ENCODE results near the gene KRT39. TPM values are rescaled to one million over a fixed set of nuclear protein-coding genes. Genes with fewer than 3 reads are reported as not detected.

The KRT39 gene
- total and polyA plus RNA-seq, 2 of the 13 experiments (the other 11 are each of a cell fraction or from before 2014, with no cell fraction given) = 0.07 to 1.2 TPM

- ATAC-seq = no peak
- DNase-seq (ENCODE audit: low spot score) = no peak
- 97% methylated on average over 1 of the region's 1 CpG for WGBS (ENCODE audit: low lambda C conversion rate)
- no peak overlapping the region for H3K9ac ChIP-seq (ENCODE audit: insufficient read depth, low read depth, low read length)
- in situ Hi-C loops (cut with HindIII; ENCODE audit: extremely low pct_ligation_motif_present, low pct_unique_long_range_greater_than_20kb) (loop anchor here (5.0 kb wide), 1 partner anchor 41 kb away; no protein-coding TSS in a partner anchor), intact Hi-C loops (cut with micrococcal nuclease; ENCODE audit: unreplicated experiment) (no loop called here)
- H3K4me3 ChIP-seq (replicated peaks in 1 of 3; ENCODE audit: insufficient read depth in 1 of 3, low read depth in 2 of 3, low read length in 3 of 3) = no peak overlapping the region
- 0 out of 2 replicates have a peak, but pooled peaks cover 6% of the 10 kb centered on the region for H3K9me3 ChIP-seq (ENCODE audit: low read length)
- ChIA-PET CTCF (ENCODE audit: low intra/inter-chr PET ratio, low total read pairs) (no interaction called here), POLR2A (no interaction called here)
- H3K36me3 ChIP-seq (replicated peaks in 1 of 2; ENCODE audit: control insufficient read depth in 1 of 2, insufficient read depth in 2 of 2, low read length in 2 of 2) = no peaks in the 10 kb centered on the region
- no peak overlapping the region for H3K4me2 ChIP-seq (ENCODE audit: low read depth, low read length)
- H3K27ac ChIP-seq (ENCODE audit: extremely low read length, insufficient read depth, low read length) = no peak overlapping the region
- no peaks in the 10 kb centered on the region for H4K20me1 ChIP-seq (ENCODE audit: insufficient read depth, low read length)
- no peaks in the 10 kb centered on the region for H3K27me3 ChIP-seq (ENCODE audit: control insufficient read depth in 1 of 2, insufficient read depth in 2 of 2, low read length in 2 of 2)
- H2AFZ ChIP-seq (ENCODE audit: low read length) = no peak overlapping the region
- TF ChIP-seq ARID4A (CRISPR knock-in tag; IDR thresholded peaks at IDR 0.05; ENCODE audit: borderline replicate concordance) = no peak
- TF ChIP-seq ZNF260 (CRISPR knock-in tag; IDR thresholded peaks at IDR 0.05; ENCODE audit: borderline replicate concordance, low read depth) = no peak
- TF ChIP-seq ZNF451 (CRISPR knock-in tag; IDR thresholded peaks at IDR 0.05) = no peak
- TF ChIP-seq ZNF7 (CRISPR knock-in tag; IDR thresholded peaks at IDR 0.05) = no peak
- no peak for TF ChIP-seq HNF4G (IDR thresholded peaks at IDR 0.05; ENCODE audit: borderline replicate concordance, low read depth, low read length)
- no peak for TF ChIP-seq HNF4G (CRISPR knock-in tag; IDR thresholded peaks at IDR 0.05; ENCODE audit: borderline replicate concordance, low read depth)
- TF ChIP-seq NR2F6 (IDR thresholded peaks at IDR 0.05) = no peak
- no peak for TF ChIP-seq NR2F6 (CRISPR knock-in tag; IDR thresholded peaks at IDR 0.05)
- no TSS peak for BruUV-seq (replicated peaks)
- H3K4me1 ChIP-seq (ENCODE audit: insufficient read depth, low read length) = peaks cover 46% of the 10 kb centered on the region
- H3K79me2 ChIP-seq (ENCODE audit: insufficient read depth, low read length) = no peaks in the 10 kb centered on the region
- FAIRE-seq = no peak
Observed at GRCh38 chr17:40961591-40961990, 5.2 kb downstream of the KRT39 start.

All from HepG2 (cell line).